Left lung (tissue), 10 donors: Measurements from ENCODE around the gene ADRA2B. TPM values are rescaled to one million over a fixed set of nuclear protein-coding genes. Genes with fewer than 3 reads are reported as not detected.

Experiments
- ATAC-seq: fragments of 200-7000 bp; cut with Tn5 transposase; one replicate; pipeline ENCODE4 v1.9.1; 2020; ENCODE audit warnings: moderate library complexity
- DNase-seq, 4 donors: peaks; one replicate each; pipeline ENCODE4 v3.0.0-alpha.2; 2013 to 2020
- H3K27ac ChIP-seq, 2 donors: fragments of 200-600 bp; sonication (generic) in 1 of 2; one replicate each; pipeline versions ENCODE4 v1.5.0 to v1.8.0; 2020 to 2021
- H3K27me3 ChIP-seq, 2 donors: fragments of 200-600 bp; sonication (generic) in 1 of 2; one replicate each; pipeline versions ENCODE4 v1.5.0 to v1.8.0; 2020 to 2021
- H3K36me3 ChIP-seq, 2 donors: fragments of 200-600 bp; sonication (generic) in 1 of 2; one replicate each; pipeline versions ENCODE4 v1.5.0 to v1.8.0; 2020 to 2021
- H3K4me1 ChIP-seq, 2 donors: fragments of 200-600 bp; one replicate each; pipeline ENCODE4 v1.8.0; 2021
- H3K4me3 ChIP-seq, 2 donors: fragments of 200-600 bp; sonication (generic) in 1 of 2; one replicate each; pipeline versions ENCODE4 v1.5.0 to v1.8.0; 2020 to 2021; ENCODE audit warnings: mild to moderate bottlenecking in 1 of 2
- H3K9me3 ChIP-seq, 2 donors: fragments of 200-600 bp; sonication (generic) in 1 of 2; one replicate each; pipeline versions ENCODE4 v1.5.0 to v1.8.0; 2020 to 2021
- intact Hi-C, 2 donors: fragments of 100-400 bp; cut with DNase I; formaldehyde crosslinking; loops; one replicate each; pipeline versions ENCODE4 v1.11.2 to v1.14.2; 2022
- polyA plus RNA-seq, 6 donors: library from polyadenylated mRNA; unstranded; fragments of 120-200 nt; gene quantifications; one replicate each; pipeline ENCODE4 v1.2.1, GENCODE V29; 2013; ENCODE audit not compliant: insufficient read length in 6 of 6
- total RNA-seq, 2 donors: library from RNA; stranded (reverse); fragmentation: NEBNext Ultra II Directional; extraction: Animal tissue kit (Norgen Biotek cat#: 25700); gene quantifications; one replicate each; pipeline ENCODE4 v1.2.1, GENCODE V29; 2021
- TF ChIP-seq, protein P1 (sequence below), 2 donors: fragments of 200-600 bp; sonication (generic) in 1 of 2; IDR thresholded peaks; one replicate each; pipeline versions ENCODE4 v1.5.0 to v1.8.0; 2021; ENCODE audit warnings: antibody characterized with exemption in 2 of 2
- donor health status: DM: no; HTN: yes; CAD: no.
- donor health status: DM: no; HTN: no; CAD: no.

Gene ADRA2B
- total and polyA plus RNA-seq, 8 donors: 0.20 to 2.3 (median 1.2) TPM

DNA sequence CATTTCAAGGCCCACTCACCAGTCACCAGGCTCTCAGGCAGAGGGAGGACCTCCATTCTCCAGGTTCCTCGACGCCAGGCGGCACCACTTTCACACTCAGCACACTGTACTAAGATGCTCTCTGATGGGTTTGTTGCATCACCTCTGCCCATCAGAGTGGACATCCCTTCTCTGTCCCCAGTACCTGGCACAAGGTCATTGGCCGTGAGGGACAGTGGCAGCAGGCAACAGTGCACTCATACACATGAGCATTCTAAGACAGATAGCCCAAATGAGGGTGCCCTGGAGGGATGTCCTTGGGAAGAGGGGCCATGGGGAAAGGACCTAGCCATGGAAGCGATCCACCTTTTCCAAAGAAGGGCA is 3.0 kb upstream of the ADRA2B start:
- peaks cover 18 to 76% of the 10 kb centered on the region in 2 donors for H3K27me3 ChIP-seq

DNA sequence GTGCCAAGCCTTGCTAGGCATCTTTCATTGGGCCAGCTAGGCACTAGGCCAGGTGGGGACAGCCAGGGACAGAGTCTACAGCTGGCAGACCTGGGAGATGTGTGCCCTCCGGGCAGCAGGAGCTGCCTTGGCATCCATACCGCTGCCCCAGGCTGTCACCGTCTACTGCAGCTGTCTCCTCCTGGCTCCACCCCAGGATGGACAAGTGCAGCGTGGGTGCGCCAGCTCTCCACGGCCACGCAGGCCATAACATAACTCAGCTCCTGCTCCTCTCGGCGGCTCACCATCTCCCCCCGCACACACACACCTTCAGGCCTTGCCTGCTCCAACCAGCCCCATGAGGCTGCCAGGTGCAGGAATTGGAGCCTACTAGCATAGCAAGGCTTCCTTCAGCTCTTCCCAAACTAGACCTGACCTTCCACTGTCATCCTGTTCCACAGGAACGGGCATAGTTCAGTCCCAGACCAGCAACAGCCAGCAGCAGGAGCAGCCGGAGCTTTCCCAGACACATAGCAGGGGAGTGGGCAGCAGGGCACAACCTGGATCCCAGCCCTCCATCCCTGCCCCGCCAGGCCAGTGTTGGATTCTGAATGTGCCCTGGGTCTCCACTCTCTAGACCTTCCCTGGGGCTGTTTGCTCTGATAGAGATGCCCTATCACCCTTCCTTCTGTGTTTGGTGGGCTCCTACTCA is 2.5 kb upstream of the ADRA2B start:
- Histone ChIP-seq H3K36me3 (no peaks in the 10 kb centered on the region), H3K27ac (no peak overlapping the region), H3K27me3 (peaks cover 18 to 79% of the 10 kb centered on the region in 2 donors), H3K4me3 (no peak overlapping the region), H3K9me3 (no peaks in the 10 kb centered on the region), H3K4me1 (peaks cover 4 to 15% of the 10 kb centered on the region in 2 donors)
- TF ChIP-seq, protein P1, sequence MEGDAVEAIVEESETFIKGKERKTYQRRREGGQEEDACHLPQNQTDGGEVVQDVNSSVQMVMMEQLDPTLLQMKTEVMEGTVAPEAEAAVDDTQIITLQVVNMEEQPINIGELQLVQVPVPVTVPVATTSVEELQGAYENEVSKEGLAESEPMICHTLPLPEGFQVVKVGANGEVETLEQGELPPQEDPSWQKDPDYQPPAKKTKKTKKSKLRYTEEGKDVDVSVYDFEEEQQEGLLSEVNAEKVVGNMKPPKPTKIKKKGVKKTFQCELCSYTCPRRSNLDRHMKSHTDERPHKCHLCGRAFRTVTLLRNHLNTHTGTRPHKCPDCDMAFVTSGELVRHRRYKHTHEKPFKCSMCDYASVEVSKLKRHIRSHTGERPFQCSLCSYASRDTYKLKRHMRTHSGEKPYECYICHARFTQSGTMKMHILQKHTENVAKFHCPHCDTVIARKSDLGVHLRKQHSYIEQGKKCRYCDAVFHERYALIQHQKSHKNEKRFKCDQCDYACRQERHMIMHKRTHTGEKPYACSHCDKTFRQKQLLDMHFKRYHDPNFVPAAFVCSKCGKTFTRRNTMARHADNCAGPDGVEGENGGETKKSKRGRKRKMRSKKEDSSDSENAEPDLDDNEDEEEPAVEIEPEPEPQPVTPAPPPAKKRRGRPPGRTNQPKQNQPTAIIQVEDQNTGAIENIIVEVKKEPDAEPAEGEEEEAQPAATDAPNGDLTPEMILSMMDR (IDR thresholded peaks at IDR 0.05): no peak
- intact Hi-C loops: no loop called here
- no peak for ATAC-seq
- peak in 2 of 4 donors; percentile 24 to 49 for DNase-seq

More for the DNA sequence above, 3.0 kb upstream of the ADRA2B start:
- Histone ChIP-seq H3K4me1 (peaks cover 4 to 15% of the 10 kb centered on the region in 2 donors), H3K4me3 (no peak overlapping the region), H3K27ac (no peak overlapping the region), H3K9me3 (no peaks in the 10 kb centered on the region), H3K36me3 (no peaks in the 10 kb centered on the region)
- DNase-seq: peak in 2 of 4 donors; percentile 5 to 18
- ATAC-seq: no peak
- intact Hi-C loops: no loop called here
- TF ChIP-seq, protein P1 (IDR thresholded peaks at IDR 0.05): no peak

DNA sequence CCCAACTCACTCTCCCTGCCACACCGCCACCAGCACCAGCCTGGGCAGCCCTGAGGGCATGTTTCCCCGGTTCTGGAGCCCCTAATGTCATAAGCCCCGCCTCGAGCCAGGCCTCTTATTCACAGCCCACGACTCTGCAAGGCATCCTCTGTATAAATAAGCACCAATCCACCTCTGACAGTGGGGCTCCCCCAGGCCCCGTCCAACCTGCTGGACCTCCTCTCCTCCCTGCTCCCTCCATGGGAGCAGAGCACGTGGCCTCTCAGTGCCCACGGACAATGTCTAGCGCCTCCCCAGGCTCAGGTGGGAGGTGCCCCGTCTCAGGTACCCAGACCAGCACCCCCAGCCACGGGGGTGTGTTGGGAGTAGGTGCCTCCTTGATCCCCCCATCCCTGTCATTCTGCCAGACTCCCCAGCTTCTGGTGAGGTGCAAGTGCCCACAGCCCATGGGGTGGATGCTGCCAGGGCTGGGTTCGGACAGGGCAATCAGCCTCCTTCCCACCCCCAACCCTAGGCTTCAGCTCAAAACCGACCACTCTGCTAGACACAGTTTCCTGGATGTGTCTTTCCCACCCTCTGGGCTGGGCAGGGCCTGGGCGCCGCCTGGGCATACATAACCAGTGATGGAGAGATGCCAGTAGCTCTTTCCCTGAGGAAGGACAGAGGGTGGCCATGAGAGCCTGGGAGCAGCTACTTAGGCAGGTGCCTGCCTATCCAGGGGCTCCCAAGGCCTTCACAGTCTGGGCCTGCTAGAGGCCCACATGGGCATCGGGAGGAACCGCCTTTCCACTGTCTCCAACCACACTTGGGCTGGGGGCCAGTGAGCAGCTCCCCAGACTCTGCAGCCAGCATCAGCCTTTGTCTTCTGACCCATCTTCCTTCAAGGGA is 1.6 kb upstream of the ADRA2B start:
- intact Hi-C loops: no loop called here
- H3K27me3 ChIP-seq: peaks cover 18 to 79% of the 10 kb centered on the region in 2 donors
- H3K27ac ChIP-seq: no peak overlapping the region
- peaks cover 4 to 15% of the 10 kb centered on the region in 2 donors for H3K4me1 ChIP-seq
- H3K36me3 ChIP-seq: no peaks in the 10 kb centered on the region
- DNase-seq: peak in 3 of 4 donors; percentile 31 to 57 (median 35)
- no peak overlapping the region for H3K4me3 ChIP-seq
- ATAC-seq: no peak
- TF ChIP-seq, protein P1 (IDR thresholded peaks at IDR 0.05): no peak
- no peaks in the 10 kb centered on the region for H3K9me3 ChIP-seq

DNA sequence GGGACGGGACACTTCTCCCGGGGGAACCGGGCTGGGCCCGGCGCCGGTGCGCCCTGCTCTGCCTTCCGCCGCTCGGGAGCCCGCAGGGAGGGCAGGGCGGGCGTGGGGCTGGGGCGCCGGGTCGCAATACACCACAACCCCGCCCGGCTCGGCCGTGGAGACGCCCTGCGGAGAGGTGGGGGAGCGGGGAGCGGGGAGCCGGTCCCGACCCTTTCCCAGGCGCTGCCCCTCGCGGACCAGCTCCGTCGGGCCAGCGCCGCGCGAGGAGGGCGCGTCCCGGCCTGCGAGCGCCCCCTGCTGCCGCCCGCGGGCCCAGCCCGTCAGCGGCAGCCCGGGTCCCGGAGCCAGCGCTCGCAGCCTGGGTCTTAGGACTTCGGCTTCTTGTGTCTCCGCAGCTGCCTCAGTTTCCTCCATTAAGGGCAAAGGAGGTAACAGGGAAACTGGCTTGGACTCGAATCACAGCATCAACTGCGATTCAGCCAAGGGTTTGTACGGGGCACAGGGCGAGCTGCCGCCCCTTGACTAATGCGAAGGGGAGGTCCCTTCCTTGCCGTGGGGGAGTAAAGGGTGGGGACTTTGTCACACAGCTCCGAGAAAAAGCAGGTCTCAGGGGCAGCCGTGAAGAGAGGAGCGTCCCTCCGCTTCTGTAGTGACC is 635 bp upstream of the ADRA2B start:
- no peaks in the 10 kb centered on the region for H3K9me3 ChIP-seq
- no peak overlapping the region for H3K27ac ChIP-seq
- intact Hi-C loops: no loop called here
- H3K27me3 ChIP-seq: peaks cover 18 to 79% of the 10 kb centered on the region in 2 donors
- H3K4me3 ChIP-seq: peak overlapping the region; percentile 44 to 64
- H3K4me1 ChIP-seq: peaks cover 4 to 15% of the 10 kb centered on the region in 2 donors
- peak; percentile 92 for ATAC-seq
- no peaks in the 10 kb centered on the region for H3K36me3 ChIP-seq
- TF ChIP-seq, protein P1 (IDR thresholded peaks at IDR 0.05): peak; percentile 84 to 92
- DNase-seq: peak; percentile 40 to 92 (median 58)
